AG20443 (cell line): Measurements from ENCODE around the gene AOC3.
"Not testable (repeated sequence)": the region's sequence is repeated elsewhere in the genome, so short reads cannot be mapped to it uniquely, and the experiment has no call there.

Experiments
- DNase-seq: peaks from one replicate; pipeline ENCODE4 v3.0.0; 2012; ENCODE audit warnings: low spot score, mixed read lengths

The AOC3 gene

GRCh38 chr17:42866631-42867575 lies 15.9 kb downstream of the AOC3 start:
- DNase-seq, result no peak

GRCh38 chr17:42867694-42868261 lies 16.8 kb downstream of the AOC3 start:
- DNase-seq, result not testable (repeated sequence)

- no peak for DNase-seq
Observed at GRCh38 chr17:42868338-42868737, 17.3 kb downstream of the AOC3 start.

GRCh38 chr17:42871647-42872046 lies 20.6 kb downstream of the AOC3 start:
- DNase-seq, result no peak

GRCh38 chr17:42872251-42872965 lies 21.4 kb downstream of the AOC3 start:
- DNase-seq, result no peak

GRCh38 chr17:42873315-42873714 lies 22.3 kb downstream of the AOC3 start:
- no peak for DNase-seq

GRCh38 chr17:42873932-42874695 lies 23.1 kb downstream of the AOC3 start:
- not testable (repeated sequence) for DNase-seq

GRCh38 chr17:42877037-42877436 lies 26.0 kb downstream of the AOC3 start:
- no peak for DNase-seq

- DNase-seq, result no peak
Observed at GRCh38 chr17:42878123-42878880, 27.3 kb downstream of the AOC3 start.

GRCh38 chr17:42878924-42879595 lies 28.1 kb downstream of the AOC3 start:
- DNase-seq, result no peak

GRCh38 chr17:42879596-42879985 lies 28.6 kb downstream of the AOC3 start:
- DNase-seq, result peak; percentile 78

GRCh38 chr17:42880776-42881310 lies 29.8 kb downstream of the AOC3 start:
- DNase-seq, result no peak

GRCh38 chr17:42881706-42882105 lies 30.7 kb downstream of the AOC3 start:
- not testable (repeated sequence) for DNase-seq

- DNase-seq, result no peak
Observed at GRCh38 chr17:42882166-42882565, 31.2 kb downstream of the AOC3 start.

GRCh38 chr17:42883802-42884558 lies 33.0 kb downstream of the AOC3 start:
- DNase-seq, result no peak

GRCh38 chr17:42885806-42886205 lies 34.8 kb downstream of the AOC3 start:
- DNase-seq, result not testable (repeated sequence)

GRCh38 chr17:42886283-42887176 lies 35.5 kb downstream of the AOC3 start:
- DNase-seq, result no peak

GRCh38 chr17:42889809-42890208 lies 38.8 kb downstream of the AOC3 start:
- no peak for DNase-seq
